ENCODE data around the gene STRN. TPM values are rescaled to one million over a fixed set of nuclear protein-coding genes. Genes with fewer than 3 reads are reported as not detected.

The STRN gene
- total RNA-seq, 1 donor from 2014 or later: 19.2 TPM

DNA sequence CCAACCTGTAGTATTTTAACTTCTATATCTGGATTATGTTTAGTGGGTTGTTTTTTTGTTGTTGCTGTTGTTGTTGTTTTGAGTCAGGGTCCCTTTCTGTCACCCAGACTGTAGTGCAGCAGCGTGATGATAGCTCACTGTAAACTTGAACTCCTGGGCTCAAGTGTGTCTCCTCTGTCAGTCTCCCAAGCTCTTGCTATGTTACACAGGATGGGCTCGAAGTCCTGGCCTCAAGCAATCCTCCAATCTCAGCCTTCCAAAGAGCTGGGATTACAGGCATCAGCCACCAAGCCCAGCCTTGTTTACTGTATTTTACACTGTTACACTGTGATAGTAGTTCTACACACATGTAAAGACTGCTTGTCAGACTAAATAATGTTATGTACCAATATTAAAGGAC, 9.7 kb upstream of the STRN start:
- no peaks in the 10 kb centered on the region for H3K27me3 ChIP-seq (ENCODE audit: control insufficient read depth, insufficient read depth, low read length)
- no peaks in the 10 kb centered on the region for H3K36me3 ChIP-seq (ENCODE audit: control insufficient read depth, insufficient read depth, low read length)
- TF ChIP-seq, protein P1, sequence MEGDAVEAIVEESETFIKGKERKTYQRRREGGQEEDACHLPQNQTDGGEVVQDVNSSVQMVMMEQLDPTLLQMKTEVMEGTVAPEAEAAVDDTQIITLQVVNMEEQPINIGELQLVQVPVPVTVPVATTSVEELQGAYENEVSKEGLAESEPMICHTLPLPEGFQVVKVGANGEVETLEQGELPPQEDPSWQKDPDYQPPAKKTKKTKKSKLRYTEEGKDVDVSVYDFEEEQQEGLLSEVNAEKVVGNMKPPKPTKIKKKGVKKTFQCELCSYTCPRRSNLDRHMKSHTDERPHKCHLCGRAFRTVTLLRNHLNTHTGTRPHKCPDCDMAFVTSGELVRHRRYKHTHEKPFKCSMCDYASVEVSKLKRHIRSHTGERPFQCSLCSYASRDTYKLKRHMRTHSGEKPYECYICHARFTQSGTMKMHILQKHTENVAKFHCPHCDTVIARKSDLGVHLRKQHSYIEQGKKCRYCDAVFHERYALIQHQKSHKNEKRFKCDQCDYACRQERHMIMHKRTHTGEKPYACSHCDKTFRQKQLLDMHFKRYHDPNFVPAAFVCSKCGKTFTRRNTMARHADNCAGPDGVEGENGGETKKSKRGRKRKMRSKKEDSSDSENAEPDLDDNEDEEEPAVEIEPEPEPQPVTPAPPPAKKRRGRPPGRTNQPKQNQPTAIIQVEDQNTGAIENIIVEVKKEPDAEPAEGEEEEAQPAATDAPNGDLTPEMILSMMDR (IDR thresholded peaks at IDR 0.05; ENCODE audit: insufficient read depth, low read length, severe bottlenecking): no peak
- no peak for FAIRE-seq
- H3K4me3 ChIP-seq (ENCODE audit: low read depth, low read length): no peak overlapping the region
- no peak for DNase-seq (ENCODE audit: low read depth)

DNA sequence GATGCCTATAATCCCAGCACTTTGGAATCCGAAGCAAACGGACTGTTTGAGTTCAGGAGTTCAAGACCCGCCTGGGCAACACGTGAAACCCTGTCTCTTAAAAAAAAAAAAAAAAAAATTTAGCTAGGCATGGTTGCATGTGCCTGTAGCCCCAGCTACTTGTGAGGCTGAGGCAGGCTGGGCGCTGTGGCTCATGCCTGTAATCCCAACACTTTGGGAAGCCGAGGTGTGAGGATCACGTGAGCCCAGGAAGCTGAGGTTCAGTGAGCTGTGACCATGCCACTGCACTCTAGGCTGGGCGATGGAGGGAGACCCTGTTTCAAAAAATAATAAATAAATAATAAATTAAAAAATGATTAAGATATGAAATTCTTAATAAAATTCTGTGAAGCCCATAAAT, 9.0 kb upstream of the STRN start:
- H3K4me3 ChIP-seq (ENCODE audit: low read depth, low read length): no peak overlapping the region
- no peak for FAIRE-seq
- H3K36me3 ChIP-seq (ENCODE audit: control insufficient read depth, insufficient read depth, low read length): no peaks in the 10 kb centered on the region
- TF ChIP-seq, protein P1 (IDR thresholded peaks at IDR 0.05; ENCODE audit: insufficient read depth, low read length, severe bottlenecking): no peak
- no peaks in the 10 kb centered on the region for H3K27me3 ChIP-seq (ENCODE audit: control insufficient read depth, insufficient read depth, low read length)
- no peak for DNase-seq (ENCODE audit: low read depth)

DNA sequence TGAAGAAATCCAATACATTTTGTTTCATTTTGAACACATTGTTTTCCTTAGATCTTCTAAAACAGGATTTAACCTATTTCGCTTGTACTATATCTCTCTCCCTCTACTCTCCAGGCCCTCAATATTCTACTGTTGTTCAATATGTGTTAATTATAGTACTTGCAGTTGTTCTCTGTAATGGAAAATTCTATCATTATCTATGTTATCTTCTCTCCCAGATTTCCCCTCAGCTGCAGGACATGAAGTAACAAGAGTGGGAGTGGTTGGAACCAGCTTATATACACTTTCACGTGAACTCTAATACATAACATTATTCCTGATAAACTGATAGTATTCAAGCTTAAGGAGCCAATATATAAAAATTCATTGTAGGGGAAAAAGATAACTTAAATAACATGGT, 7.0 kb upstream of the STRN start:
- DNase-seq (ENCODE audit: low read depth) (no peak), FAIRE-seq (no peak)
- Histone ChIP-seq H3K4me3 (ENCODE audit: low read depth, low read length) (no peak overlapping the region), H3K36me3 (ENCODE audit: control insufficient read depth, insufficient read depth, low read length) (no peaks in the 10 kb centered on the region), H3K27me3 (ENCODE audit: control insufficient read depth, insufficient read depth, low read length) (no peaks in the 10 kb centered on the region)
- TF ChIP-seq, protein P1 (IDR thresholded peaks at IDR 0.05; ENCODE audit: insufficient read depth, low read length, severe bottlenecking): no peak

DNA sequence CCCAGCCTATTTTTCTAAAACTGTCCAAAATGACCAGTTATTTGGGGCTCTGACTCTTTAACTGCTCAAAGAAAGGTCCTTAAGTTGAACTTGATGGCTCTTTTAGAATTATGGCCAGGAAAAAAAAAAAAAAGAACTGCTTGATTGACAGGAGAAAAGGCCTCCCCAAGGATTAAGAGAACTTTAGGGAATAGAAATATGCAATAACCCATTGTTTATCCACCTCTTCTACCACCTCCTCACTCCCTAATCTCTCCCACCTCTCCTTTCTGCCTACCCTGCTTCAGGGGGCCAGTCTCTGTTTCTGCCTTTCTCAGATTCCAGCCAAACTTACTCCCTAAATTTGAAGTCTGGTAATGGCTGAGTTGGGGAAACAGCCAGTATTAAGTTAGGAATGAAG, 5.7 kb upstream of the STRN start:
- no peaks in the 10 kb centered on the region for H3K27me3 ChIP-seq (ENCODE audit: control insufficient read depth, insufficient read depth, low read length)
- DNase-seq (ENCODE audit: low read depth): no peak
- TF ChIP-seq, protein P1 (IDR thresholded peaks at IDR 0.05; ENCODE audit: insufficient read depth, low read length, severe bottlenecking): no peak
- FAIRE-seq: no peak
- H3K36me3 ChIP-seq (ENCODE audit: control insufficient read depth, insufficient read depth, low read length): no peaks in the 10 kb centered on the region
- H3K4me3 ChIP-seq (ENCODE audit: low read depth, low read length): no peak overlapping the region

DNA sequence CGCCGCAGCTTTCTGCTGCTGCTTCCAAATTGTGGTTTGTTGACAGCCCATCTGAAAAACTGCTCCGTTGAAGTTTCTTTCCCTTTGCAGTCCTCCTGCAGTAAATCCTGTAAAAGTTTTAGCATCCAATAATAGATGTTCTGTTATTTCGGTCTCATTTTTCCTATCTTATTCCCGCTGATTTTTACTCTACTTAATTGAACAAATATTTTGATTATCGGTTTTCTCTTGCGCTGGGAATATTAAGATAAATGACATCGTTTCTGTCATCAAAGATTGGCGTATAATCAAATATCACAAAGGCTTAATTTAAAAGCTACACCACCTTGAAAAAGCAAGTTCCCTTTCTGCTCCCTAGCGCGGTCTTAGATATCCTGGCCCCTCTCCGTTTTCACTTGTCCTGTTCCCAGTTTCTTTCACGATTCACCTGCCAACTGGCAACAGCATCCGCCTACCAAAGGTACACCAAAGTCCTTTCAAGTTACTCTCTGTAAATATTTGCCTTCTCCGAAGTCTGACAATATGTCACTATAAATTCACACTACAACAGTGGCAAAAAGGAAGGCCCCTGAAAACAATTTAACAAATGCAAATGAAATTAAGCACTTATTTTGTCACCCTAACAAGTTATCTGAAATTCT, 1.0 kb upstream of the STRN start:
- DNase-seq (ENCODE audit: low read depth) (no peak), FAIRE-seq (no peak)
- TF ChIP-seq, protein P1 (IDR thresholded peaks at IDR 0.05; ENCODE audit: insufficient read depth, low read length, severe bottlenecking): no peak
- Histone ChIP-seq H3K27me3 (ENCODE audit: control insufficient read depth, insufficient read depth, low read length) (no peaks in the 10 kb centered on the region), H3K4me3 (ENCODE audit: low read depth, low read length) (peak overlapping the region; percentile 48), H3K36me3 (ENCODE audit: control insufficient read depth, insufficient read depth, low read length) (no peaks in the 10 kb centered on the region)
